Endothelial cell of umbilical vein (primary cell): ENCODE results near the gene DMRTC2. TPM values are rescaled to one million over a fixed set of nuclear protein-coding genes. Genes with fewer than 3 reads are reported as not detected.

Experiments used
- BruUV-seq: library from RNA; stranded (reverse); fragments of 400-500 nt; replicated peaks from 2 replicates; lab custom pipeline; 2021; lab: Mats Ljungman, UMichigan
- CTCF ChIA-PET: fragments of 300-600, 350-600 bp; sonication (Branson Sonifier 250); formaldehyde crosslinking; loops from one replicate; lab custom pipeline; 2021; ENCODE audit warnings: antibody characterized with exemption, inconsistent platforms; lab: Charles Lee
- POLR2A ChIA-PET: fragments of 300-600, 350-600 bp; sonication (Branson Sonifier 250); formaldehyde crosslinking; loops from one replicate; lab custom pipeline; 2021; ENCODE audit warnings: antibody characterized with exemption, inconsistent platforms; lab: Charles Lee
- DNase-seq: peaks from one replicate; pipeline ENCODE4 v3.0.0-alpha.2; 2011; ENCODE audit warnings: low read depth, low spot score
- FAIRE-seq: peaks from 2 replicates; lab custom pipeline; 2011; peaks lifted over from hg19 to GRCh38; lab: Jason Lieb, UNC
- H2AFZ ChIP-seq: 2 replicates; pipeline ENCODE4 v1.6.0; 2012; ENCODE audit warnings: low read depth, low read length, control low read depth, inconsistent platforms
- H3K27ac ChIP-seq: 2 replicates; pipeline ENCODE4 v1.5.1; 2011; ENCODE audit warnings: low read depth, mild to moderate bottlenecking, control low read depth, low read length, moderate library complexity; ENCODE audit not compliant: insufficient read depth
- H3K27me3 ChIP-seq, 2 experiments: 2 replicates each; pipeline versions ENCODE4 v1.6.0 to v1.6.1; 2011; ENCODE audit warnings: low read length in 2 of 2, mixed read lengths in 1 of 2; ENCODE audit not compliant: control insufficient read depth in 2 of 2, insufficient read depth in 2 of 2
- H3K36me3 ChIP-seq, 2 experiments: 2 replicates in 1 of 2; 3 replicates in 1 of 2; pipeline ENCODE4 v1.5.1; 2011; ENCODE audit warnings: low read length in 2 of 2, mild to moderate bottlenecking in 1 of 2, moderate library complexity in 1 of 2; ENCODE audit not compliant: control insufficient read depth in 2 of 2, insufficient read depth in 2 of 2; ENCODE audit errors: extremely low read depth in 1 of 2
- H3K4me1 ChIP-seq: 3 replicates; pipeline ENCODE4 v1.5.1; 2011; ENCODE audit warnings: mild to moderate bottlenecking, low read length; ENCODE audit not compliant: control insufficient read depth, insufficient read depth; ENCODE audit errors: extremely low read depth
- H3K4me2 ChIP-seq: 2 replicates; pipeline ENCODE4 v1.6.1; 2011; ENCODE audit warnings: low read length, control low read depth, mixed read lengths; ENCODE audit not compliant: insufficient read depth
- H3K4me3 ChIP-seq, 3 experiments: fragments of 200-600 bp in 1 of 3; sonication (generic), shearing (Covaris generic) in 1 of 3; replicated peaks in 1 of 3; 2 replicates each; pipeline ENCODE4 v1.5.1; 2011 to 2016; ENCODE audit warnings: control low read depth in 3 of 3, low read length in 3 of 3, mild to moderate bottlenecking in 2 of 3, inconsistent platforms in 1 of 3, low read depth in 1 of 3, moderate library complexity in 1 of 3; ENCODE audit not compliant: insufficient read depth in 1 of 3
- H3K79me2 ChIP-seq: 2 replicates; pipeline ENCODE4 v1.6.0; 2012; ENCODE audit warnings: low read length, inconsistent platforms; ENCODE audit not compliant: control insufficient read depth, insufficient read depth
- H3K9ac ChIP-seq: replicated peaks from 2 replicates; pipeline ENCODE3; 2011; ENCODE audit warnings: low read length, control low read depth; ENCODE audit not compliant: insufficient read depth; ENCODE audit errors: extremely low read depth
- H3K9me1 ChIP-seq: replicated peaks from 3 replicates; pipeline ENCODE4 v1.6.0; 2011; ENCODE audit warnings: mild to moderate bottlenecking, low read length; ENCODE audit not compliant: control insufficient read depth, insufficient read depth; ENCODE audit errors: extremely low read depth
- H3K9me3 ChIP-seq: replicated peaks from 2 replicates; pipeline ENCODE4 v1.5.1; 2012; ENCODE audit warnings: low read length, inconsistent platforms; ENCODE audit not compliant: control insufficient read depth, insufficient read depth
- H4K20me1 ChIP-seq: replicated peaks from 2 replicates; pipeline ENCODE3; 2011; ENCODE audit warnings: mild to moderate bottlenecking, low read length; ENCODE audit not compliant: control insufficient read depth, insufficient read depth; ENCODE audit errors: extremely low read depth
- CTCF ChIP-seq, 2 donors: IDR thresholded peaks; 1 replicate in 1 of 2; 2 replicates in 1 of 2; pipeline ENCODE4 v1.5.1; 2011; ENCODE audit warnings: low read length in 2 of 2, mild to moderate bottlenecking in 2 of 2, moderate library complexity in 2 of 2, control low read depth in 1 of 2, inconsistent platforms in 1 of 2, low read depth in 1 of 2; ENCODE audit not compliant: insufficient read depth in 1 of 2; ENCODE audit errors: extremely low read depth in 1 of 2
- EZH2 ChIP-seq: IDR thresholded peaks from 2 replicates; pipeline ENCODE4 v1.6.1; 2012; ENCODE audit warnings: borderline replicate concordance, low read depth, mild to moderate bottlenecking, moderate library complexity, low read length, inconsistent platforms; ENCODE audit not compliant: severe bottlenecking
- FOS ChIP-seq: IDR thresholded peaks from 2 replicates; pipeline ENCODE4 v1.6.1; 2011; ENCODE audit warnings: mild to moderate bottlenecking, low read length, moderate library complexity, borderline replicate concordance; ENCODE audit not compliant: insufficient read depth
- GATA2 ChIP-seq: IDR thresholded peaks from 2 replicates; pipeline ENCODE4 v1.7.0; 2011; ENCODE audit warnings: low read depth, mild to moderate bottlenecking, moderate library complexity, mixed read lengths, low read length; ENCODE audit not compliant: insufficient read length, insufficient read depth
- JUN ChIP-seq: IDR thresholded peaks from 2 replicates; pipeline ENCODE4 v1.6.1; 2011; ENCODE audit warnings: borderline replicate concordance, low read depth; ENCODE audit not compliant: insufficient read length, insufficient read depth
- MAX ChIP-seq: IDR thresholded peaks from 2 replicates; pipeline ENCODE4 v1.6.1; 2011; ENCODE audit not compliant: insufficient read depth, insufficient read length
- MYC ChIP-seq: IDR thresholded peaks from one replicate; pipeline ENCODE4 v1.6.1; 2011; ENCODE audit warnings: mild to moderate bottlenecking, low read depth, low read length
- POLR2A ChIP-seq: IDR thresholded peaks from 2 replicates; pipeline ENCODE4 v1.6.1; 2012; ENCODE audit warnings: low read depth, mild to moderate bottlenecking, control low read depth, low read length
- POLR2AphosphoS5 ChIP-seq: IDR thresholded peaks from 2 replicates; pipeline ENCODE4 v1.6.1; 2012; ENCODE audit warnings: low read depth, mild to moderate bottlenecking, control low read depth, low read length, moderate library complexity; ENCODE audit not compliant: insufficient read depth
- dilution Hi-C: fragments of 300-500 bp; cut with MboI; formaldehyde crosslinking; loops from one replicate; pipeline ENCODE4 v1.15.0; 2019; ENCODE audit warnings: low sequenced_read_pairs; ENCODE audit not compliant: extremely low pct_ligation_motif_present
- intact Hi-C: fragments of 100-400 bp; cut with micrococcal nuclease; formaldehyde crosslinking; loops from one replicate; pipeline ENCODE4 v1.10.0; 2022
- polyA plus RNA-seq, 4 experiments: library from polyadenylated mRNA; depleted of rRNA in 3 of 4; stranded (reverse) in 3 of 4; unstranded in 1 of 4; fragments of >200 nt; gene quantifications; 2 replicates each; pipeline versions ENCODE4 v1.2.1 to v1.2.3, GENCODE V29; 2011 to 2012; ENCODE audit warnings: missing spikeins in 1 of 4
- total RNA-seq: library from RNA; stranded (reverse); gene quantifications from 2 replicates; pipeline ENCODE4 v1.2.3, GENCODE V29; 2021

Gene DMRTC2
- total and polyA plus RNA-seq, 2 donors (not counting 3 experiments of a cell fraction or from before 2014, with no cell fraction given): not detected

GRCh38 chr19:41801031-41801430, 43.8 kb upstream of the DMRTC2 start:
- intact Hi-C loops: no loop called here
- H2AFZ ChIP-seq: no peak overlapping the region
- POLR2A ChIA-PET: no interaction called here
- H3K79me2 ChIP-seq: no peaks in the 10 kb centered on the region
- H3K36me3 ChIP-seq: no peaks in the 10 kb centered on the region
- CTCF ChIA-PET: interaction anchor here (2.6 kb wide), 1 partner anchor 9 kb away, joined by 7 read pairs; no protein-coding TSS in a partner anchor
- no peak overlapping the region for H3K4me3 ChIP-seq
- no peak overlapping the region for H3K4me2 ChIP-seq
- H3K9ac ChIP-seq: no peak overlapping the region
- no peaks in the 10 kb centered on the region for H4K20me1 ChIP-seq
- dilution Hi-C loops: no loop called here
- no TSS peak for BruUV-seq
- FAIRE-seq (no peak), DNase-seq (no peak)
- no peaks in the 10 kb centered on the region for H3K9me1 ChIP-seq
- TF ChIP-seq GATA2 (no peak), POLR2AphosphoS5 (no peak), MYC (no peak), JUN (no peak), CTCF (IDR thresholded peaks at IDR 0.05; ENCODE audit: extremely low read depth in 1 of 2, insufficient read depth in 1 of 2, low read depth in 1 of 2, low read length in 2 of 2) (no peak), POLR2A (no peak), EZH2 (no peak), MAX (no peak), FOS (no peak)
- H3K4me1 ChIP-seq: no peaks in the 10 kb centered on the region
- no peaks in the 10 kb centered on the region for H3K9me3 ChIP-seq
- no peaks in the 10 kb centered on the region for H3K27me3 ChIP-seq
- no peak overlapping the region for H3K27ac ChIP-seq
